Endothelial cell of umbilical vein (primary cell): ENCODE measurements around the gene GTF2H4. TPM values are rescaled to one million over a fixed set of nuclear protein-coding genes. Genes with fewer than 3 reads are reported as not detected.
"Not testable (repeated sequence)": the region's sequence is repeated elsewhere in the genome, so short reads cannot be mapped to it uniquely, and the experiment has no call there.

Source experiments
- BruUV-seq: library from RNA; stranded (reverse); fragments of 400-500 nt; replicated peaks from 2 replicates; lab custom pipeline; 2021; lab: Mats Ljungman, UMichigan
- CTCF ChIA-PET: fragments of 300-600, 350-600 bp; sonication (Branson Sonifier 250); formaldehyde crosslinking; loops from one replicate; lab custom pipeline; 2021; ENCODE audit warnings: antibody characterized with exemption, inconsistent platforms; lab: Charles Lee
- POLR2A ChIA-PET: fragments of 300-600, 350-600 bp; sonication (Branson Sonifier 250); formaldehyde crosslinking; loops from one replicate; lab custom pipeline; 2021; ENCODE audit warnings: antibody characterized with exemption, inconsistent platforms; lab: Charles Lee
- DNase-seq: peaks from one replicate; pipeline ENCODE4 v3.0.0-alpha.2; 2011; ENCODE audit warnings: low read depth, low spot score
- FAIRE-seq: peaks from 2 replicates; lab custom pipeline; 2011; peaks lifted over from hg19 to GRCh38; lab: Jason Lieb, UNC
- H2AFZ ChIP-seq: 2 replicates; pipeline ENCODE4 v1.6.0; 2012; ENCODE audit warnings: low read depth, low read length, control low read depth, inconsistent platforms
- H3K27ac ChIP-seq: 2 replicates; pipeline ENCODE4 v1.5.1; 2011; ENCODE audit warnings: low read depth, mild to moderate bottlenecking, control low read depth, low read length, moderate library complexity; ENCODE audit not compliant: insufficient read depth
- H3K27me3 ChIP-seq, 2 experiments: 2 replicates each; pipeline versions ENCODE4 v1.6.0 to v1.6.1; 2011; ENCODE audit warnings: low read length in 2 of 2, mixed read lengths in 1 of 2; ENCODE audit not compliant: control insufficient read depth in 2 of 2, insufficient read depth in 2 of 2
- H3K36me3 ChIP-seq, 2 experiments: 2 replicates in 1 of 2; 3 replicates in 1 of 2; pipeline ENCODE4 v1.5.1; 2011; ENCODE audit warnings: low read length in 2 of 2, mild to moderate bottlenecking in 1 of 2, moderate library complexity in 1 of 2; ENCODE audit not compliant: control insufficient read depth in 2 of 2, insufficient read depth in 2 of 2; ENCODE audit errors: extremely low read depth in 1 of 2
- H3K4me1 ChIP-seq: 3 replicates; pipeline ENCODE4 v1.5.1; 2011; ENCODE audit warnings: mild to moderate bottlenecking, low read length; ENCODE audit not compliant: control insufficient read depth, insufficient read depth; ENCODE audit errors: extremely low read depth
- H3K4me2 ChIP-seq: 2 replicates; pipeline ENCODE4 v1.6.1; 2011; ENCODE audit warnings: low read length, control low read depth, mixed read lengths; ENCODE audit not compliant: insufficient read depth
- H3K4me3 ChIP-seq, 3 experiments: fragments of 200-600 bp in 1 of 3; sonication (generic), shearing (Covaris generic) in 1 of 3; replicated peaks in 1 of 3; 2 replicates each; pipeline ENCODE4 v1.5.1; 2011 to 2016; ENCODE audit warnings: control low read depth in 3 of 3, low read length in 3 of 3, mild to moderate bottlenecking in 2 of 3, inconsistent platforms in 1 of 3, low read depth in 1 of 3, moderate library complexity in 1 of 3; ENCODE audit not compliant: insufficient read depth in 1 of 3
- H3K79me2 ChIP-seq: 2 replicates; pipeline ENCODE4 v1.6.0; 2012; ENCODE audit warnings: low read length, inconsistent platforms; ENCODE audit not compliant: control insufficient read depth, insufficient read depth
- H3K9ac ChIP-seq: replicated peaks from 2 replicates; pipeline ENCODE3; 2011; ENCODE audit warnings: low read length, control low read depth; ENCODE audit not compliant: insufficient read depth; ENCODE audit errors: extremely low read depth
- H3K9me1 ChIP-seq: replicated peaks from 3 replicates; pipeline ENCODE4 v1.6.0; 2011; ENCODE audit warnings: mild to moderate bottlenecking, low read length; ENCODE audit not compliant: control insufficient read depth, insufficient read depth; ENCODE audit errors: extremely low read depth
- H3K9me3 ChIP-seq: replicated peaks from 2 replicates; pipeline ENCODE4 v1.5.1; 2012; ENCODE audit warnings: low read length, inconsistent platforms; ENCODE audit not compliant: control insufficient read depth, insufficient read depth
- H4K20me1 ChIP-seq: replicated peaks from 2 replicates; pipeline ENCODE3; 2011; ENCODE audit warnings: mild to moderate bottlenecking, low read length; ENCODE audit not compliant: control insufficient read depth, insufficient read depth; ENCODE audit errors: extremely low read depth
- CTCF ChIP-seq, 2 donors: IDR thresholded peaks; 1 replicate in 1 of 2; 2 replicates in 1 of 2; pipeline ENCODE4 v1.5.1; 2011; ENCODE audit warnings: low read length in 2 of 2, mild to moderate bottlenecking in 2 of 2, moderate library complexity in 2 of 2, control low read depth in 1 of 2, inconsistent platforms in 1 of 2, low read depth in 1 of 2; ENCODE audit not compliant: insufficient read depth in 1 of 2; ENCODE audit errors: extremely low read depth in 1 of 2
- EZH2 ChIP-seq: IDR thresholded peaks from 2 replicates; pipeline ENCODE4 v1.6.1; 2012; ENCODE audit warnings: borderline replicate concordance, low read depth, mild to moderate bottlenecking, moderate library complexity, low read length, inconsistent platforms; ENCODE audit not compliant: severe bottlenecking
- FOS ChIP-seq: IDR thresholded peaks from 2 replicates; pipeline ENCODE4 v1.6.1; 2011; ENCODE audit warnings: mild to moderate bottlenecking, low read length, moderate library complexity, borderline replicate concordance; ENCODE audit not compliant: insufficient read depth
- GATA2 ChIP-seq: IDR thresholded peaks from 2 replicates; pipeline ENCODE4 v1.7.0; 2011; ENCODE audit warnings: low read depth, mild to moderate bottlenecking, moderate library complexity, mixed read lengths, low read length; ENCODE audit not compliant: insufficient read length, insufficient read depth
- JUN ChIP-seq: IDR thresholded peaks from 2 replicates; pipeline ENCODE4 v1.6.1; 2011; ENCODE audit warnings: borderline replicate concordance, low read depth; ENCODE audit not compliant: insufficient read length, insufficient read depth
- MYC ChIP-seq: IDR thresholded peaks from one replicate; pipeline ENCODE4 v1.6.1; 2011; ENCODE audit warnings: mild to moderate bottlenecking, low read depth, low read length
- POLR2A ChIP-seq: IDR thresholded peaks from 2 replicates; pipeline ENCODE4 v1.6.1; 2012; ENCODE audit warnings: low read depth, mild to moderate bottlenecking, control low read depth, low read length
- POLR2AphosphoS5 ChIP-seq: IDR thresholded peaks from 2 replicates; pipeline ENCODE4 v1.6.1; 2012; ENCODE audit warnings: low read depth, mild to moderate bottlenecking, control low read depth, low read length, moderate library complexity; ENCODE audit not compliant: insufficient read depth
- dilution Hi-C: fragments of 300-500 bp; cut with MboI; formaldehyde crosslinking; loops from one replicate; pipeline ENCODE4 v1.15.0; 2019; ENCODE audit warnings: low sequenced_read_pairs; ENCODE audit not compliant: extremely low pct_ligation_motif_present
- intact Hi-C: fragments of 100-400 bp; cut with micrococcal nuclease; formaldehyde crosslinking; loops from one replicate; pipeline ENCODE4 v1.10.0; 2022
- polyA plus RNA-seq, 4 experiments: library from polyadenylated mRNA; depleted of rRNA in 3 of 4; stranded (reverse) in 3 of 4; unstranded in 1 of 4; fragments of >200 nt; gene quantifications; 2 replicates each; pipeline versions ENCODE4 v1.2.1 to v1.2.3, GENCODE V29; 2011 to 2012; ENCODE audit warnings: missing spikeins in 1 of 4
- total RNA-seq: library from RNA; stranded (reverse); gene quantifications from 2 replicates; pipeline ENCODE4 v1.2.3, GENCODE V29; 2021
- TF ChIP-seq, protein P1 (sequence below): IDR thresholded peaks from 2 replicates; pipeline ENCODE4 v1.6.1; 2011; ENCODE audit not compliant: insufficient read depth, insufficient read length

Gene GTF2H4
- total and polyA plus RNA-seq, 2 donors (not counting 3 experiments of a cell fraction or from before 2014, with no cell fraction given), result 40.5 to 52.6 TPM

- no TSS peak for BruUV-seq
- H3K9ac ChIP-seq, result no peak overlapping the region
- no peak overlapping the region for H3K4me3 ChIP-seq
- no peak overlapping the region for H2AFZ ChIP-seq
- H3K4me2 ChIP-seq, result no peak overlapping the region
- no peak overlapping the region for H3K27ac ChIP-seq
- dilution Hi-C loops (no loop called here), intact Hi-C loops (loop anchor here (10.0 kb wide), 1 partner anchor 388 kb away; the partner anchor contains the start of gene HLA-E)
- POLR2A ChIA-PET, result no interaction called here
- FAIRE-seq, result no peak
- TF ChIP-seq GATA2 (no peak), POLR2AphosphoS5 (no peak), JUN (no peak), CTCF (IDR thresholded peaks at IDR 0.05; ENCODE audit: extremely low read depth in 1 of 2, insufficient read depth in 1 of 2, low read depth in 1 of 2, low read length in 2 of 2) (no peak), POLR2A (no peak), FOS (no peak), MYC (no peak), EZH2 (no peak)
- TF ChIP-seq, protein P1, sequence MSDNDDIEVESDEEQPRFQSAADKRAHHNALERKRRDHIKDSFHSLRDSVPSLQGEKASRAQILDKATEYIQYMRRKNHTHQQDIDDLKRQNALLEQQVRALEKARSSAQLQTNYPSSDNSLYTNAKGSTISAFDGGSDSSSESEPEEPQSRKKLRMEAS, result no peak
- no peaks in the 10 kb centered on the region for H4K20me1 ChIP-seq
- no peaks in the 10 kb centered on the region for H3K9me1 ChIP-seq
- no peaks in the 10 kb centered on the region for H3K79me2 ChIP-seq
- CTCF ChIA-PET, result interaction anchor here (1.0 to 1.6 kb wide), 2 partner anchors 37 to 45 kb away, joined by 3 read pairs; no protein-coding TSS in a partner anchor
- no peaks in the 10 kb centered on the region for H3K9me3 ChIP-seq
- DNase-seq, result no peak
- H3K4me1 ChIP-seq, result peaks cover 23% of the 10 kb centered on the region
- no peaks in the 10 kb centered on the region for H3K36me3 ChIP-seq
- no peaks in the 10 kb centered on the region for H3K27me3 ChIP-seq
These were observed 34.8 kb upstream of the GTF2H4 start for GRCh38 chr6:30873137-30873640.

DNA sequence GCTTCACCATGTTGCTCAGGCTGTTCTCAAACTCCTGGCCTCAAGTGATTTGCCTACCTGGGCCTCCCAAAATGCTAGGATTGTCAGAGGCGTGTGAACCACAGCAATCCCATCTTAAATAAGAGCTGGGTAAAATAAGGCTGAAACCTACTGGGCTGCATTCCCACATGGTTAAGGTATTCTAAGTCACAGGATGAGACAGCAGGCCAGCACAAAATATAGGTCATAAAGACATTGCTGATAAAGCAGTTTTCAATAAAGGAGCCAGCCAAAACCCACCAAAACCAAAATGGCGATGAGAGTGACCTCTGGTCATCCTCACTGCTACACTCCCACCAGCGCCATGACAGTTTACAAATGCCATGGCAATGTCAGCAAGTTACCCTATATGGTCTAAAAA, 34.2 kb upstream of the GTF2H4 start:
- dilution Hi-C loops, POLR2A ChIA-PET, DNase-seq, H3K9me3 ChIP-seq, H4K20me1 ChIP-seq, H3K27ac ChIP-seq, H2AFZ ChIP-seq, H3K4me2 ChIP-seq, H3K27me3 ChIP-seq, H3K79me2 ChIP-seq, H3K4me3 ChIP-seq, FAIRE-seq, BruUV-seq, H3K9me1 ChIP-seq, H3K36me3 ChIP-seq, H3K9ac ChIP-seq: not testable (repeated sequence)
- intact Hi-C loops, result loop anchor here (10.0 kb wide), 1 partner anchor 389 kb away; the partner anchor contains the start of gene HLA-E
- CTCF ChIA-PET, result interaction anchor here (1.0 kb wide), 1 partner anchor 45 kb away, joined by 3 read pairs; no protein-coding TSS in a partner anchor
- peaks cover 23% of the 10 kb centered on the region for H3K4me1 ChIP-seq
